GM23338 (cell line): Measurements from ENCODE around the gene SORBS1. TPM values are rescaled to one million over a fixed set of nuclear protein-coding genes. Genes with fewer than 3 reads are reported as not detected.

ENCODE experiments used
- ATAC-seq: fragments of 200-7000 bp; cut with Tn5 transposase; 3 replicates; pipeline ENCODE4 v1.9.1; 2020
- DNase-seq: peaks from one replicate; pipeline ENCODE4 v3.0.0-alpha.2; 2015; ENCODE audit warnings: low spot score
- H2AFZ ChIP-seq: fragments of 200-600 bp; sonication (generic); 2 replicates; pipeline ENCODE4 v1.8.0; 2016; ENCODE audit warnings: antibody characterized with exemption, mild to moderate bottlenecking, moderate library complexity
- H3F3A ChIP-seq: fragments of 200-600 bp; sonication (generic); replicated peaks from 2 replicates; pipeline ENCODE4 v1.8.0; 2017; ENCODE audit warnings: antibody characterized with exemption, mixed run types, low read depth
- H3K27ac ChIP-seq: fragments of 200-600 bp; sonication (generic); 2 replicates; pipeline ENCODE4 v1.6.1; 2016; ENCODE audit warnings: low read depth
- H3K27me3 ChIP-seq: fragments of 200-600 bp; sonication (generic); 2 replicates; pipeline ENCODE4 v1.8.0; 2016; ENCODE audit warnings: mild to moderate bottlenecking, mixed run types, moderate library complexity; ENCODE audit not compliant: insufficient read depth
- H3K36me3 ChIP-seq: fragments of 200-600 bp; sonication (generic); 2 replicates; pipeline ENCODE4 v1.8.0; 2016; ENCODE audit warnings: mild to moderate bottlenecking; ENCODE audit not compliant: insufficient read depth
- H3K4me1 ChIP-seq: fragments of 200-600 bp; sonication (generic); 2 replicates; pipeline ENCODE4 v1.8.0; 2016; ENCODE audit warnings: mild to moderate bottlenecking, moderate library complexity; ENCODE audit not compliant: insufficient read depth
- H3K4me2 ChIP-seq: fragments of 200-600 bp; sonication (generic); 2 replicates; pipeline ENCODE4 v1.7.1; 2017; ENCODE audit warnings: mixed run types
- H3K4me3 ChIP-seq: fragments of 200-600 bp; sonication (generic); 2 replicates; pipeline ENCODE4 v1.6.1; 2016; ENCODE audit warnings: mixed run types
- H3K79me2 ChIP-seq: fragments of 200-600 bp; sonication (generic); replicated peaks from 2 replicates; pipeline ENCODE4 v1.8.0; 2017; ENCODE audit warnings: mild to moderate bottlenecking; ENCODE audit not compliant: insufficient read depth
- H3K9me2 ChIP-seq: fragments of 200-600 bp; sonication (generic); 2 replicates; pipeline ENCODE4 v1.8.0; 2017; ENCODE audit not compliant: insufficient read depth
- H4K20me1 ChIP-seq: fragments of 200-600 bp; sonication (generic); replicated peaks from 2 replicates; pipeline ENCODE4 v1.8.0; 2017; ENCODE audit warnings: mild to moderate bottlenecking; ENCODE audit not compliant: insufficient read depth
- H3K27ac Mint-ChIP-seq: 2 replicates; pipeline ENCODE4 v1.8.0; 2020; ENCODE audit warnings: inconsistent platforms, mild to moderate bottlenecking, moderate library complexity, mixed read lengths
- H3K27me3 Mint-ChIP-seq: 3 replicates; pipeline ENCODE4 v1.8.0; 2022; ENCODE audit warnings: low read depth, mild to moderate bottlenecking, moderate library complexity, mixed read lengths, inconsistent platforms; ENCODE audit not compliant: insufficient read depth, poor library complexity
- H3K36me3 Mint-ChIP-seq: 3 replicates; pipeline ENCODE4 v1.8.0; 2021; ENCODE audit warnings: low read depth, mild to moderate bottlenecking, inconsistent platforms, moderate library complexity, mixed read lengths
- H3K4me1 Mint-ChIP-seq: 3 replicates; pipeline ENCODE4 v1.8.0; 2020; ENCODE audit warnings: mild to moderate bottlenecking, inconsistent platforms, mixed read lengths
- H3K4me3 Mint-ChIP-seq: 3 replicates; pipeline ENCODE4 v1.8.0; 2021; ENCODE audit warnings: moderate library complexity, mild to moderate bottlenecking, inconsistent platforms, mixed read lengths
- H3K9me3 Mint-ChIP-seq: 3 replicates; pipeline ENCODE4 v1.8.0; 2020; ENCODE audit warnings: moderate library complexity, mild to moderate bottlenecking, inconsistent platforms, mixed read lengths
- CREB1 ChIP-seq: fragments of 250-450 bp; sonication (Bioruptor Pico); IDR thresholded peaks from 2 replicates; pipeline ENCODE4 v1.5.0; 2020; ENCODE audit warnings: low read depth, mild to moderate bottlenecking, moderate library complexity
- EZH2 ChIP-seq: fragments of 200-600 bp; sonication (generic); IDR thresholded peaks from one replicate; pipeline ENCODE4 v1.8.0; 2017; ENCODE audit warnings: antibody characterized with exemption, mild to moderate bottlenecking, low read depth; ENCODE audit not compliant: unreplicated experiment
- EZH2phosphoT487 ChIP-seq: fragments of 200-600 bp; sonication (generic); IDR thresholded peaks from one replicate; pipeline ENCODE4 v1.8.1; 2018; ENCODE audit warnings: antibody characterized with exemption; ENCODE audit not compliant: unreplicated experiment
- JUNB ChIP-seq: IDR thresholded peaks from one replicate; pipeline ENCODE4 v1.6.1; 2016; ENCODE audit warnings: antibody characterized with exemption; ENCODE audit not compliant: unreplicated experiment
- NANOG ChIP-seq: IDR thresholded peaks from 2 replicates; pipeline ENCODE4 v1.6.1; 2016; ENCODE audit warnings: antibody characterized with exemption, borderline replicate concordance
- POLR2AphosphoS5 ChIP-seq: IDR thresholded peaks from 2 replicates; pipeline ENCODE4 v1.6.1; 2016; ENCODE audit warnings: antibody characterized with exemption, low read depth
- STAT1 ChIP-seq: IDR thresholded peaks from one replicate; pipeline ENCODE4 v1.6.1; 2016; ENCODE audit warnings: antibody characterized with exemption; ENCODE audit not compliant: unreplicated experiment
- ZNF114 ChIP-seq: fragments of 250-450 bp; sonication (Bioruptor Pico); IDR thresholded peaks from 2 replicates; pipeline ENCODE4 v1.5.0; 2020; ENCODE audit warnings: mild to moderate bottlenecking, moderate library complexity
- ZNF331 ChIP-seq: fragments of 250-450 bp; sonication (Bioruptor Pico); IDR thresholded peaks from 2 replicates; pipeline ENCODE4 v1.5.0; 2020; ENCODE audit warnings: low read depth, mild to moderate bottlenecking, moderate library complexity
- polyA plus RNA-seq: library from polyadenylated mRNA; unstranded; fragments of >200 nt; fragmentation: Nextera tagmentation; extraction: Ambion mirVana; gene quantifications from 2 replicates; pipeline ENCODE4 v1.2.1, GENCODE V29; 2016
- total RNA-seq: library from RNA; depleted of rRNA; stranded (reverse); fragments of >200 nt; shearing (Covaris generic); gene quantifications from 2 replicates; pipeline ENCODE4 v1.2.3, GENCODE V29; 2014
- TF ChIP-seq, protein P1 (sequence below), 2 experiments: fragments of 200-600 bp in 1 of 2; sonication (generic) in 1 of 2; conservative IDR thresholded peaks; 2 replicates each; pipeline versions ENCODE4 v1.5.1 to v1.6.1; 2016 to 2017; ENCODE audit warnings: antibody characterized with exemption in 2 of 2, low read depth in 2 of 2, mild to moderate bottlenecking in 2 of 2, moderate library complexity in 1 of 2
- TF ChIP-seq, protein P2 (sequence below): IDR thresholded peaks from one replicate; pipeline ENCODE4 v1.6.1; 2018; ENCODE audit warnings: antibody characterized with exemption; ENCODE audit not compliant: unreplicated experiment
- TF ChIP-seq, protein P3 (sequence below): IDR thresholded peaks from 2 replicates; pipeline ENCODE4 v1.6.1; 2016; ENCODE audit warnings: antibody characterized with exemption
- TF ChIP-seq, protein P4 (sequence below): fragments of 250-450 bp; sonication (Bioruptor Pico); IDR thresholded peaks from 2 replicates; pipeline ENCODE4 v1.5.0; 2020; ENCODE audit warnings: mild to moderate bottlenecking, moderate library complexity

SORBS1 gene
- total and polyA plus RNA-seq, 2 experiments from 2014 or later: 47.7 to 51.5 TPM

DNA sequence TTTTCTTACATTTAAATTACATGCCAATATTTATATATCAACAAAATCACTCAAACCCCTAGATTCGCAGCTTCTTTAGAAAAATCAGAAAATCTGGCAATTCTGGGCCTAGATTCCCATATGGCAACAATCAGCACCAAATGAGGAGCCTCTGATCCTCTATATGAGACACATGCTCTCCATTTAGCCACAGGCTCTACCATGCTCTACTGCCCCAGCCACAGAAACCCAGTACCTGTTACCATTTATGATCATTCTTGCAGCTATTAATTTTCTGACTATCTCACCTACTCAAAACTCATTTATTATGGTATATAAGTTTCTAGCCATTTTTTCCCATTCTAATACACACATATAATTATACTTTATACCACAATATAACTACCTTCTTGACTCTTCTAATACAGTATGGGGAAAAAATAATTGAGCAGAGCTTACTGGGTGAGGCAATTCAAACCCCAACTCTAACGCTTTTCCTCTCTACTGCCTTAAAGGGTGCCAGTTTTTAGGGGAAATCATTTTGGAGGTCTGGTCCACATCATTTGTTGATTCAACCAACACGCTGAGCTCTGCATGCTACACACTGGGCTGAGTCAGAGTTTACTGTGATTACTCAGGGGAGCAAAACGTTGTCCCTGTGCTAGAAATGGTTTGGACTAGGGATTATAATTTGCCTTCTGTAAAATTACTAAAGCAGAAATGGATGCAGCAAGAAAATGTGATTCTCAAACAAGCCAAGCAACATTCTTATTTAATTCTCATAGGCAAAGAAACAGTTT is 281.9 kb downstream of the SORBS1 start:
- Histone ChIP-seq H3K36me3 (no peaks in the 10 kb centered on the region), H3K27me3 (no peaks in the 10 kb centered on the region), H4K20me1 (peaks cover 41% of the 10 kb centered on the region), H3K27ac (peak overlapping the region; percentile 81), H3K4me1 (peaks cover 23% of the 10 kb centered on the region), H2AFZ (no peak overlapping the region), H3F3A (no peaks in the 10 kb centered on the region), H3K4me2 (no peak overlapping the region), H3K79me2 (peaks cover 100% of the 10 kb centered on the region), H3K4me3 (no peak overlapping the region), H3K9me2 (no peaks in the 10 kb centered on the region)
- H3K9me3 Mint-ChIP-seq: 0 out of 3 replicates have a peak, but pooled peaks cover 4% of the 10 kb centered on the region
- no peak for DNase-seq
- peaks cover 32% of the 10 kb centered on the region for H3K4me1 Mint-ChIP-seq
- TF ChIP-seq, protein P1, sequence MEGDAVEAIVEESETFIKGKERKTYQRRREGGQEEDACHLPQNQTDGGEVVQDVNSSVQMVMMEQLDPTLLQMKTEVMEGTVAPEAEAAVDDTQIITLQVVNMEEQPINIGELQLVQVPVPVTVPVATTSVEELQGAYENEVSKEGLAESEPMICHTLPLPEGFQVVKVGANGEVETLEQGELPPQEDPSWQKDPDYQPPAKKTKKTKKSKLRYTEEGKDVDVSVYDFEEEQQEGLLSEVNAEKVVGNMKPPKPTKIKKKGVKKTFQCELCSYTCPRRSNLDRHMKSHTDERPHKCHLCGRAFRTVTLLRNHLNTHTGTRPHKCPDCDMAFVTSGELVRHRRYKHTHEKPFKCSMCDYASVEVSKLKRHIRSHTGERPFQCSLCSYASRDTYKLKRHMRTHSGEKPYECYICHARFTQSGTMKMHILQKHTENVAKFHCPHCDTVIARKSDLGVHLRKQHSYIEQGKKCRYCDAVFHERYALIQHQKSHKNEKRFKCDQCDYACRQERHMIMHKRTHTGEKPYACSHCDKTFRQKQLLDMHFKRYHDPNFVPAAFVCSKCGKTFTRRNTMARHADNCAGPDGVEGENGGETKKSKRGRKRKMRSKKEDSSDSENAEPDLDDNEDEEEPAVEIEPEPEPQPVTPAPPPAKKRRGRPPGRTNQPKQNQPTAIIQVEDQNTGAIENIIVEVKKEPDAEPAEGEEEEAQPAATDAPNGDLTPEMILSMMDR (conservative IDR thresholded peaks at IDR 0.05; ENCODE audit: low read depth in 2 of 2): no peak
- no peak for TF ChIP-seq POLR2AphosphoS5
- TF ChIP-seq, protein P2, sequence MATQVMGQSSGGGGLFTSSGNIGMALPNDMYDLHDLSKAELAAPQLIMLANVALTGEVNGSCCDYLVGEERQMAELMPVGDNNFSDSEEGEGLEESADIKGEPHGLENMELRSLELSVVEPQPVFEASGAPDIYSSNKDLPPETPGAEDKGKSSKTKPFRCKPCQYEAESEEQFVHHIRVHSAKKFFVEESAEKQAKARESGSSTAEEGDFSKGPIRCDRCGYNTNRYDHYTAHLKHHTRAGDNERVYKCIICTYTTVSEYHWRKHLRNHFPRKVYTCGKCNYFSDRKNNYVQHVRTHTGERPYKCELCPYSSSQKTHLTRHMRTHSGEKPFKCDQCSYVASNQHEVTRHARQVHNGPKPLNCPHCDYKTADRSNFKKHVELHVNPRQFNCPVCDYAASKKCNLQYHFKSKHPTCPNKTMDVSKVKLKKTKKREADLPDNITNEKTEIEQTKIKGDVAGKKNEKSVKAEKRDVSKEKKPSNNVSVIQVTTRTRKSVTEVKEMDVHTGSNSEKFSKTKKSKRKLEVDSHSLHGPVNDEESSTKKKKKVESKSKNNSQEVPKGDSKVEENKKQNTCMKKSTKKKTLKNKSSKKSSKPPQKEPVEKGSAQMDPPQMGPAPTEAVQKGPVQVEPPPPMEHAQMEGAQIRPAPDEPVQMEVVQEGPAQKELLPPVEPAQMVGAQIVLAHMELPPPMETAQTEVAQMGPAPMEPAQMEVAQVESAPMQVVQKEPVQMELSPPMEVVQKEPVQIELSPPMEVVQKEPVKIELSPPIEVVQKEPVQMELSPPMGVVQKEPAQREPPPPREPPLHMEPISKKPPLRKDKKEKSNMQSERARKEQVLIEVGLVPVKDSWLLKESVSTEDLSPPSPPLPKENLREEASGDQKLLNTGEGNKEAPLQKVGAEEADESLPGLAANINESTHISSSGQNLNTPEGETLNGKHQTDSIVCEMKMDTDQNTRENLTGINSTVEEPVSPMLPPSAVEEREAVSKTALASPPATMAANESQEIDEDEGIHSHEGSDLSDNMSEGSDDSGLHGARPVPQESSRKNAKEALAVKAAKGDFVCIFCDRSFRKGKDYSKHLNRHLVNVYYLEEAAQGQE: no peak
- TF ChIP-seq JUNB: no peak
- TF ChIP-seq NANOG: no peak
- TF ChIP-seq ZNF114 (CRISPR knock-in tag): no peak
- no peak for TF ChIP-seq ZNF331 (CRISPR knock-in tag)
- TF ChIP-seq, protein P3, sequence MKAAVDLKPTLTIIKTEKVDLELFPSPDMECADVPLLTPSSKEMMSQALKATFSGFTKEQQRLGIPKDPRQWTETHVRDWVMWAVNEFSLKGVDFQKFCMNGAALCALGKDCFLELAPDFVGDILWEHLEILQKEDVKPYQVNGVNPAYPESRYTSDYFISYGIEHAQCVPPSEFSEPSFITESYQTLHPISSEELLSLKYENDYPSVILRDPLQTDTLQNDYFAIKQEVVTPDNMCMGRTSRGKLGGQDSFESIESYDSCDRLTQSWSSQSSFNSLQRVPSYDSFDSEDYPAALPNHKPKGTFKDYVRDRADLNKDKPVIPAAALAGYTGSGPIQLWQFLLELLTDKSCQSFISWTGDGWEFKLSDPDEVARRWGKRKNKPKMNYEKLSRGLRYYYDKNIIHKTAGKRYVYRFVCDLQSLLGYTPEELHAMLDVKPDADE: no peak
- TF ChIP-seq EZH2phosphoT487: no peak
- no peak for TF ChIP-seq EZH2
- no peak for TF ChIP-seq CREB1 (CRISPR knock-in tag)
- TF ChIP-seq STAT1: no peak
- TF ChIP-seq, protein P4, sequence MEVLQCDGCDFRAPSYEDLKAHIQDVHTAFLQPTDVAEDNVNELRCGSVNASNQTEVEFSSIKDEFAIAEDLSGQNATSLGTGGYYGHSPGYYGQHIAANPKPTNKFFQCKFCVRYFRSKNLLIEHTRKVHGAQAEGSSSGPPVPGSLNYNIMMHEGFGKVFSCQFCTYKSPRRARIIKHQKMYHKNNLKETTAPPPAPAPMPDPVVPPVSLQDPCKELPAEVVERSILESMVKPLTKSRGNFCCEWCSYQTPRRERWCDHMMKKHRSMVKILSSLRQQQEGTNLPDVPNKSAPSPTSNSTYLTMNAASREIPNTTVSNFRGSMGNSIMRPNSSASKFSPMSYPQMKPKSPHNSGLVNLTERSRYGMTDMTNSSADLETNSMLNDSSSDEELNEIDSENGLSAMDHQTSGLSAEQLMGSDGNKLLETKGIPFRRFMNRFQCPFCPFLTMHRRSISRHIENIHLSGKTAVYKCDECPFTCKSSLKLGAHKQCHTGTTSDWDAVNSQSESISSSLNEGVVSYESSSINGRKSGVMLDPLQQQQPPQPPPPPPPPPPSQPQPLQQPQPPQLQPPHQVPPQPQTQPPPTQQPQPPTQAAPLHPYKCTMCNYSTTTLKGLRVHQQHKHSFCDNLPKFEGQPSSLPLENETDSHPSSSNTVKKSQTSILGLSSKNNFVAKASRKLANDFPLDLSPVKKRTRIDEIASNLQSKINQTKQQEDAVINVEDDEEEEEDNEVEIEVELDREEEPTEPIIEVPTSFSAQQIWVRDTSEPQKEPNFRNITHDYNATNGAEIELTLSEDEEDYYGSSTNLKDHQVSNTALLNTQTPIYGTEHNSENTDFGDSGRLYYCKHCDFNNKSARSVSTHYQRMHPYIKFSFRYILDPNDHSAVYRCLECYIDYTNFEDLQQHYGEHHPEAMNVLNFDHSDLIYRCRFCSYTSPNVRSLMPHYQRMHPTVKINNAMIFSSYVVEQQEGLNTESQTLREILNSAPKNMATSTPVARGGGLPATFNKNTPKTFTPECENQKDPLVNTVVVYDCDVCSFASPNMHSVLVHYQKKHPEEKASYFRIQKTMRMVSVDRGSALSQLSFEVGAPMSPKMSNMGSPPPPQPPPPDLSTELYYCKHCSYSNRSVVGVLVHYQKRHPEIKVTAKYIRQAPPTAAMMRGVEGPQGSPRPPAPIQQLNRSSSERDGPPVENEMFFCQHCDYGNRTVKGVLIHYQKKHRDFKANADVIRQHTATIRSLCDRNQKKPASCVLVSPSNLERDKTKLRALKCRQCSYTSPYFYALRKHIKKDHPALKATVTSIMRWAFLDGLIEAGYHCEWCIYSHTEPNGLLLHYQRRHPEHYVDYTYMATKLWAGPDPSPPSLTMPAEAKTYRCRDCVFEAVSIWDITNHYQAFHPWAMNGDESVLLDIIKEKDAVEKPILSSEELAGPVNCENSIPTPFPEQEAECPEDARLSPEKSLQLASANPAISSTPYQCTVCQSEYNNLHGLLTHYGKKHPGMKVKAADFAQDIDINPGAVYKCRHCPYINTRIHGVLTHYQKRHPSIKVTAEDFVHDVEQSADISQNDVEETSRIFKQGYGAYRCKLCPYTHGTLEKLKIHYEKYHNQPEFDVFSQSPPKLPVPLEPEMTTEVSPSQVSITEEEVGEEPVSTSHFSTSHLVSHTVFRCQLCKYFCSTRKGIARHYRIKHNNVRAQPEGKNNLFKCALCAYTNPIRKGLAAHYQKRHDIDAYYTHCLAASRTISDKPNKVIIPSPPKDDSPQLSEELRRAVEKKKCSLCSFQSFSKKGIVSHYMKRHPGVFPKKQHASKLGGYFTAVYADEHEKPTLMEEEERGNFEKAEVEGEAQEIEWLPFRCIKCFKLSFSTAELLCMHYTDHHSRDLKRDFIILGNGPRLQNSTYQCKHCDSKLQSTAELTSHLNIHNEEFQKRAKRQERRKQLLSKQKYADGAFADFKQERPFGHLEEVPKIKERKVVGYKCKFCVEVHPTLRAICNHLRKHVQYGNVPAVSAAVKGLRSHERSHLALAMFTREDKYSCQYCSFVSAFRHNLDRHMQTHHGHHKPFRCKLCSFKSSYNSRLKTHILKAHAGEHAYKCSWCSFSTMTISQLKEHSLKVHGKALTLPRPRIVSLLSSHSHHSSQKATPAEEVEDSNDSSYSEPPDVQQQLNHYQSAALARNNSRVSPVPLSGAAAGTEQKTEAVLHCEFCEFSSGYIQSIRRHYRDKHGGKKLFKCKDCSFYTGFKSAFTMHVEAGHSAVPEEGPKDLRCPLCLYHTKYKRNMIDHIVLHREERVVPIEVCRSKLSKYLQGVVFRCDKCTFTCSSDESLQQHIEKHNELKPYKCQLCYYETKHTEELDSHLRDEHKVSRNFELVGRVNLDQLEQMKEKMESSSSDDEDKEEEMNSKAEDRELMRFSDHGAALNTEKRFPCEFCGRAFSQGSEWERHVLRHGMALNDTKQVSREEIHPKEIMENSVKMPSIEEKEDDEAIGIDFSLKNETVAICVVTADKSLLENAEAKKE (CRISPR knock-in tag): no peak
- H3K27ac Mint-ChIP-seq: no peak overlapping the region
- H3K4me3 Mint-ChIP-seq: no peak overlapping the region
- H3K27me3 Mint-ChIP-seq: peaks cover under 1% of the 10 kb centered on the region
- 0 out of 3 replicates have a peak, but pooled peaks cover 6% of the 10 kb centered on the region for H3K36me3 Mint-ChIP-seq
- ATAC-seq: no peak
